GM12878 (cell line): ENCODE results near the gene CZIB. TPM values are rescaled to one million over a fixed set of nuclear protein-coding genes. Genes with fewer than 3 reads are reported as not detected.

Source experiments
- ATF7 ChIP-seq: fragments of 450-650 bp; IDR thresholded peaks from 2 replicates; pipeline ENCODE4 v1.6.1; 2016; ENCODE audit warnings: low read depth, mild to moderate bottlenecking
- BHLHE40 ChIP-seq, 2 experiments: fragments of 450-650 bp in 1 of 2; IDR thresholded peaks; 2 replicates each; pipeline ENCODE4 v1.6.1; 2011 to 2017; ENCODE audit warnings: low read depth in 2 of 2, borderline replicate concordance in 1 of 2, improper control_type of control experiment in 1 of 2, low read length in 1 of 2, mild to moderate bottlenecking in 1 of 2
- DPF2 ChIP-seq: fragments of 450-650 bp; IDR thresholded peaks from 2 replicates; pipeline ENCODE4 v1.6.1; 2017; ENCODE audit warnings: mild to moderate bottlenecking
- EED ChIP-seq: sonication (generic); IDR thresholded peaks from 2 replicates; pipeline ENCODE4 v1.6.1; 2016; ENCODE audit warnings: antibody characterized with exemption, low read depth
- ETV6 ChIP-seq, 2 experiments: fragments of 450-650 bp in 1 of 2; IDR thresholded peaks in 1 of 2; conservative IDR thresholded peaks in 1 of 2; 2 replicates each; pipeline ENCODE4 v1.6.1; 2014; ENCODE audit warnings: antibody characterized with exemption in 1 of 2, borderline replicate concordance in 1 of 2, low read depth in 1 of 2, mild to moderate bottlenecking in 1 of 2, moderate library complexity in 1 of 2
- FOXK2 ChIP-seq: fragments of 450-650 bp; IDR thresholded peaks from 2 replicates; pipeline ENCODE4 v1.6.1; 2017; ENCODE audit warnings: mild to moderate bottlenecking, moderate library complexity
- HCFC1 ChIP-seq: fragments of 150-350 bp; IDR thresholded peaks from 2 replicates; pipeline ENCODE4 v1.6.1; 2014; ENCODE audit warnings: low read length
- JUND ChIP-seq: IDR thresholded peaks from 2 replicates; pipeline ENCODE4 v1.6.1; 2012; ENCODE audit warnings: low read depth, mild to moderate bottlenecking, low read length, improper control_type of control experiment, moderate library complexity
- KLF5 ChIP-seq: fragments of 450-650 bp; IDR thresholded peaks from 2 replicates; pipeline ENCODE4 v1.6.1; 2014; ENCODE audit warnings: mild to moderate bottlenecking; ENCODE audit not compliant: partially characterized antibody
- MYC ChIP-seq: IDR thresholded peaks from 2 replicates; pipeline ENCODE4 v1.6.1; 2011; ENCODE audit warnings: mild to moderate bottlenecking, low read length, moderate library complexity, inconsistent platforms; ENCODE audit not compliant: insufficient read depth, insufficient replicate concordance, insufficient read length, severe bottlenecking
- NRF1 ChIP-seq: conservative IDR thresholded peaks from 2 replicates; pipeline ENCODE4 v1.6.1; 2011; ENCODE audit warnings: mild to moderate bottlenecking, low read depth, low read length, improper control_type of control experiment
- RCOR1 ChIP-seq: conservative IDR thresholded peaks from 2 replicates; pipeline ENCODE4 v1.6.1; 2012; ENCODE audit warnings: low read depth, low read length, improper control_type of control experiment
- RELA ChIP-seq: fragments of 450-650 bp; IDR thresholded peaks from 2 replicates; pipeline ENCODE4 v1.8.0; 2014; ENCODE audit warnings: borderline replicate concordance; ENCODE audit not compliant: partially characterized antibody
- SRF ChIP-seq, 2 experiments: IDR thresholded peaks; 2 replicates each; pipeline ENCODE4 v1.6.1; 2011; ENCODE audit warnings: low read depth in 2 of 2, low read length in 2 of 2, mild to moderate bottlenecking in 1 of 2, moderate library complexity in 1 of 2
- TBL1XR1 ChIP-seq: IDR thresholded peaks from 2 replicates; pipeline ENCODE4 v1.6.1; 2012; ENCODE audit warnings: low read depth, low read length, improper control_type of control experiment
- TCF3 ChIP-seq: IDR thresholded peaks from 2 replicates; pipeline ENCODE4 v1.6.1; 2012; ENCODE audit warnings: low read depth, mild to moderate bottlenecking, low read length, borderline replicate concordance; ENCODE audit not compliant: insufficient read depth
- USF1 ChIP-seq: IDR thresholded peaks from 2 replicates; pipeline ENCODE4 v1.6.1; 2011; ENCODE audit warnings: borderline replicate concordance, low read depth, mild to moderate bottlenecking, moderate library complexity, mixed read lengths, low read length; ENCODE audit not compliant: insufficient read depth; ENCODE audit errors: extremely low read length
- WRNIP1 ChIP-seq: IDR thresholded peaks from 2 replicates; pipeline ENCODE4 v1.6.1; 2011; ENCODE audit warnings: low read depth, low read length, improper control_type of control experiment, borderline replicate concordance
- ZNF207 ChIP-seq: fragments of 450-650 bp; IDR thresholded peaks from 2 replicates; pipeline ENCODE4 v1.6.1; 2014; ENCODE audit warnings: antibody characterized with exemption, mild to moderate bottlenecking, borderline replicate concordance
- ZNF274 ChIP-seq: IDR thresholded peaks from one replicate; pipeline ENCODE4 v1.8.0; 2011; ENCODE audit not compliant: insufficient read length, insufficient read depth
- polyA plus RNA-seq, 11 experiments: library from polyadenylated mRNA; depleted of rRNA in 4 of 11; unstranded in 6 of 11; stranded (reverse) in 5 of 11; fragments of >200 nt; fragmentation: Nextera tagmentation in 4 of 11; fragmentation: Illumina TruSeq in 1 of 11; extraction: Ambion mirVana in 4 of 11; extraction: Trizol in 1 of 11; gene quantifications; 1 replicate in 1 of 11; 2 replicates in 10 of 11; pipeline versions ENCODE4 v1.2.1 to v1.2.3, GENCODE V29; 2011 to 2016; ENCODE audit warnings: inconsistent platforms in 2 of 11, missing spikeins in 2 of 11, low read depth in 1 of 11
- total RNA-seq, 4 experiments: library from RNA; depleted of rRNA in 3 of 4; stranded (reverse); fragments of >200 nt in 3 of 4; fragmentation: Illumina TruSeq in 1 of 4; extraction: Trizol in 1 of 4; gene quantifications; 2 replicates each; pipeline versions ENCODE4 v1.2.1 to v1.2.3, GENCODE V29; 2013 to 2021
- TF ChIP-seq, protein P1 (sequence below): IDR thresholded peaks from 2 replicates; pipeline ENCODE4 v1.6.1; 2011; ENCODE audit warnings: borderline replicate concordance, low read depth, mild to moderate bottlenecking, moderate library complexity, low read length; ENCODE audit not compliant: insufficient read depth, poor library complexity, severe bottlenecking
- TF ChIP-seq, protein P2 (sequence below): fragments of 450-650 bp; IDR thresholded peaks from 2 replicates; pipeline ENCODE4 v1.6.1; 2014; ENCODE audit warnings: mild to moderate bottlenecking
- TF ChIP-seq, protein P3 (sequence below): fragments of 450-650 bp; IDR thresholded peaks from 2 replicates; pipeline ENCODE4 v1.6.1; 2018; ENCODE audit warnings: mild to moderate bottlenecking, low read depth, moderate library complexity; ENCODE audit not compliant: partially characterized antibody

The CZIB gene
- total and polyA plus RNA-seq, 10 of the 15 experiments (the other 5 are each of a cell fraction or from before 2014, with no cell fraction given), result 36.1 to 68.3 (median 50.4) TPM

DNA sequence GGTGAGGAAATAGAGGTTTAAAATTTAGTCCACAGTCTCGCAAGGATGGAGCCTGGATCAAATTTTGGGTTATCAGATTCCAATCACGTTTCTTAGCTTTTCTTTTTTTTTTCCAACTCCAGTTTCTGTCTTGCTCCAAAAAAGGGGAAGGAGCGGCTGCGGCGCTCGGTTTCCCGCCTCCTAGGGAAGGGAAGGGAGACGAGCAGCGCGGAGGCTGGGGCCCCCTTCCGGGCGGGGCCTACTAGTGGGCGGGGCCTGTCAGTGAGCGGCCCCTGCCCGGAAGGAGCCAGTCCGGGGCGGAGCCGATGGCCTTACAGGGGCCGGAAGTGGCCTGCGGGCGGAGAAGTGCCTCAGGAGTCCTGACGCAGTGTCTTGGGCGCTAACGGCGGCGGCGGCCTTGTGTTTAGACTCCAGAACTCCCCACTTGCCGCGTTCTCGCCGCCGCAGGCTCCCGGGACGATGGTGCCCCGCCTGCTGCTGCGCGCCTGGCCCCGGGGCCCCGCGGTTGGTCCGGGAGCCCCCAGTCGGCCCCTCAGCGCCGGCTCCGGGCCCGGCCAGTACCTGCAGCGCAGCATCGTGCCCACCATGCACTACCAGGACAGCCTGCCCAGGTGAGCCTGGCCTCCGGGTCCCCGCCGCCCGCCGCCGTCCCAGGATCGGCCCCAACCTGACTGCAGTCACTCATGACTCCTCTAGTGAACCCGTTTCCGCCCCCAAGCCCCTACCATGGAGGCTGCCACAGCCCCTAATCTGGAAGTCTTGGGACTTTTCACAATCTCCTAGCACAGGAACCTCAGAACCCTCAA is 23.7 kb downstream of the CZIB start, which contains the start of gene CPT2 (continued):
- TF ChIP-seq USF1 (no peak), RELA (peak; percentile 9), TBL1XR1 (no peak; the same call in 1 of the 2 replicates), ZNF274 (no peak), ZNF207 (peak; percentile 82), EED (peak; percentile 65), FOXK2 (no peak), DPF2 (peak; percentile 93), MYC (no peak), ATF7 (no peak), NRF1 (no peak), WRNIP1 (no peak), BHLHE40 (IDR thresholded peaks at IDR 0.05; ENCODE audit: borderline replicate concordance in 1 of 2, low read depth in 2 of 2, low read length in 1 of 2) (peak; percentile 23 to 50; a peak in 3 of 4 replicates), SRF (IDR thresholded peaks at IDR 0.05; ENCODE audit: low read depth in 2 of 2, low read length in 2 of 2) (peak; percentile 91 to 96), ETV6 (conservative IDR thresholded peaks at IDR 0.05 in 1 of 2, IDR thresholded peaks at IDR 0.05 in 1 of 2; ENCODE audit: borderline replicate concordance in 1 of 2, low read depth in 1 of 2) (no peak), KLF5 (no peak), RCOR1 (no peak), JUND (no peak), HCFC1 (peak; percentile 38; the same call in 1 of the 2 replicates), TCF3 (no peak)
- TF ChIP-seq, protein P1, sequence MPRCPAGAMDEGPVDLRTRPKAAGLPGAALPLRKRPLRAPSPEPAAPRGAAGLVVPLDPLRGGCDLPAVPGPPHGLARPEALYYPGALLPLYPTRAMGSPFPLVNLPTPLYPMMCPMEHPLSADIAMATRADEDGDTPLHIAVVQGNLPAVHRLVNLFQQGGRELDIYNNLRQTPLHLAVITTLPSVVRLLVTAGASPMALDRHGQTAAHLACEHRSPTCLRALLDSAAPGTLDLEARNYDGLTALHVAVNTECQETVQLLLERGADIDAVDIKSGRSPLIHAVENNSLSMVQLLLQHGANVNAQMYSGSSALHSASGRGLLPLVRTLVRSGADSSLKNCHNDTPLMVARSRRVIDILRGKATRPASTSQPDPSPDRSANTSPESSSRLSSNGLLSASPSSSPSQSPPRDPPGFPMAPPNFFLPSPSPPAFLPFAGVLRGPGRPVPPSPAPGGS, result peak; percentile 15
- TF ChIP-seq, protein P2, sequence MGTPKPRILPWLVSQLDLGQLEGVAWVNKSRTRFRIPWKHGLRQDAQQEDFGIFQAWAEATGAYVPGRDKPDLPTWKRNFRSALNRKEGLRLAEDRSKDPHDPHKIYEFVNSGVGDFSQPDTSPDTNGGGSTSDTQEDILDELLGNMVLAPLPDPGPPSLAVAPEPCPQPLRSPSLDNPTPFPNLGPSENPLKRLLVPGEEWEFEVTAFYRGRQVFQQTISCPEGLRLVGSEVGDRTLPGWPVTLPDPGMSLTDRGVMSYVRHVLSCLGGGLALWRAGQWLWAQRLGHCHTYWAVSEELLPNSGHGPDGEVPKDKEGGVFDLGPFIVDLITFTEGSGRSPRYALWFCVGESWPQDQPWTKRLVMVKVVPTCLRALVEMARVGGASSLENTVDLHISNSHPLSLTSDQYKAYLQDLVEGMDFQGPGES, result no peak
- TF ChIP-seq, protein P3, sequence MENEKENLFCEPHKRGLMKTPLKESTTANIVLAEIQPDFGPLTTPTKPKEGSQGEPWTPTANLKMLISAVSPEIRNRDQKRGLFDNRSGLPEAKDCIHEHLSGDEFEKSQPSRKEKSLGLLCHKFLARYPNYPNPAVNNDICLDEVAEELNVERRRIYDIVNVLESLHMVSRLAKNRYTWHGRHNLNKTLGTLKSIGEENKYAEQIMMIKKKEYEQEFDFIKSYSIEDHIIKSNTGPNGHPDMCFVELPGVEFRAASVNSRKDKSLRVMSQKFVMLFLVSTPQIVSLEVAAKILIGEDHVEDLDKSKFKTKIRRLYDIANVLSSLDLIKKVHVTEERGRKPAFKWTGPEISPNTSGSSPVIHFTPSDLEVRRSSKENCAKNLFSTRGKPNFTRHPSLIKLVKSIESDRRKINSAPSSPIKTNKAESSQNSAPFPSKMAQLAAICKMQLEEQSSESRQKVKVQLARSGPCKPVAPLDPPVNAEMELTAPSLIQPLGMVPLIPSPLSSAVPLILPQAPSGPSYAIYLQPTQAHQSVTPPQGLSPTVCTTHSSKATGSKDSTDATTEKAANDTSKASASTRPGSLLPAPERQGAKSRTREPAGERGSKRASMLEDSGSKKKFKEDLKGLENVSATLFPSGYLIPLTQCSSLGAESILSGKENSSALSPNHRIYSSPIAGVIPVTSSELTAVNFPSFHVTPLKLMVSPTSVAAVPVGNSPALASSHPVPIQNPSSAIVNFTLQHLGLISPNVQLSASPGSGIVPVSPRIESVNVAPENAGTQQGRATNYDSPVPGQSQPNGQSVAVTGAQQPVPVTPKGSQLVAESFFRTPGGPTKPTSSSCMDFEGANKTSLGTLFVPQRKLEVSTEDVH, result no peak
